OCI-LY7 (cell line): ENCODE data around the gene SLC23A1. TPM values are rescaled to one million over a fixed set of nuclear protein-coding genes. Genes with fewer than 3 reads are reported as not detected.

ENCODE experiments used
- BruUV-seq: library from RNA; stranded (reverse); fragments of 400-500 nt; replicated peaks from 2 replicates; lab custom pipeline; 2021; lab: Mats Ljungman, UMichigan
- CTCF ChIA-PET: fragments of 300-600 bp; sonication (Branson Sonifier 250); formaldehyde crosslinking; loops from one replicate; lab custom pipeline; 2022; ENCODE audit warnings: antibody characterized with exemption; ENCODE audit not compliant: unreplicated experiment; lab: Charles Lee
- POLR2A ChIA-PET: fragments of 300-600 bp; sonication (Branson Sonifier 250); formaldehyde crosslinking; loops from one replicate; lab custom pipeline; 2022; ENCODE audit warnings: antibody characterized with exemption; lab: Charles Lee
- DNase-seq: peaks from one replicate; pipeline ENCODE4 v3.0.0-alpha.2; 2015; ENCODE audit warnings: low spot score
- H2AFZ ChIP-seq: fragments of 200-600 bp; sonication (generic), shearing (Covaris generic); 2 replicates; pipeline ENCODE4 v1.6.1; 2014; ENCODE audit warnings: mild to moderate bottlenecking, antibody characterized with exemption, low read length, moderate library complexity
- H3K27ac ChIP-seq: fragments of 200-600 bp; sonication (generic); 2 replicates; pipeline ENCODE4 v1.5.1; 2014; ENCODE audit warnings: mixed run types, low read depth, mild to moderate bottlenecking, moderate library complexity, low read length, inconsistent platforms; ENCODE audit not compliant: poor library complexity, severe bottlenecking
- H3K36me3 ChIP-seq: fragments of 200-600 bp; sonication (generic); 2 replicates; pipeline ENCODE4 v1.6.1; 2014; ENCODE audit warnings: mild to moderate bottlenecking, antibody characterized with exemption, low read length, moderate library complexity, mixed read lengths; ENCODE audit not compliant: insufficient read depth
- H3K4me1 ChIP-seq: fragments of 200-600 bp; sonication (generic); 2 replicates; pipeline ENCODE4 v1.5.1; 2014; ENCODE audit warnings: mild to moderate bottlenecking, low read length; ENCODE audit not compliant: insufficient read depth, poor library complexity, severe bottlenecking
- H3K4me2 ChIP-seq: fragments of 200-600 bp; sonication (generic); 2 replicates; pipeline ENCODE4 v1.6.1; 2014; ENCODE audit warnings: mild to moderate bottlenecking, low read length
- H3K4me3 ChIP-seq: fragments of 200-600 bp; sonication (generic); 2 replicates; pipeline ENCODE4 v1.5.1; 2014; ENCODE audit warnings: mild to moderate bottlenecking, low read depth, low read length; ENCODE audit not compliant: poor library complexity, severe bottlenecking
- H3K79me2 ChIP-seq: fragments of 200-600 bp; sonication (generic); 2 replicates; pipeline ENCODE4 v1.6.1; 2016; ENCODE audit warnings: low read depth, mild to moderate bottlenecking, low read length, moderate library complexity, mixed read lengths; ENCODE audit not compliant: insufficient read depth
- H3K9me2 ChIP-seq: fragments of 200-600 bp; sonication (generic); 2 replicates; pipeline ENCODE4 v1.6.1; 2016; ENCODE audit warnings: mild to moderate bottlenecking, low read length, mixed read lengths; ENCODE audit not compliant: insufficient read depth
- H3K9me3 ChIP-seq: fragments of 200-600 bp; sonication (generic); 2 replicates; pipeline ENCODE4 v1.6.1; 2014; ENCODE audit warnings: mild to moderate bottlenecking, mixed run types, low read length, mixed read lengths
- H4K20me1 ChIP-seq: fragments of 200-600 bp; sonication (generic); 2 replicates; pipeline ENCODE4 v1.6.1; 2014; ENCODE audit warnings: mild to moderate bottlenecking, antibody characterized with exemption, low read length, moderate library complexity, mixed read lengths; ENCODE audit not compliant: insufficient read depth
- EZH2phosphoT487 ChIP-seq: fragments of 200-600 bp; sonication (generic); IDR thresholded peaks from 2 replicates; pipeline ENCODE4 v1.6.1; 2018; ENCODE audit warnings: low read depth, borderline replicate concordance, mild to moderate bottlenecking, mixed run types, antibody characterized with exemption, low read length, moderate library complexity, mixed read lengths
- intact Hi-C: fragments of 100-400 bp; cut with micrococcal nuclease; formaldehyde crosslinking; loops from one replicate; pipeline ENCODE4 v1.10.0; 2022; ENCODE audit not compliant: unreplicated experiment
- total RNA-seq, 2 experiments: library from RNA; depleted of rRNA in 1 of 2; stranded (reverse); fragments of >200 nt in 1 of 2; shearing (Covaris generic) in 1 of 2; gene quantifications; 2 replicates each; pipeline ENCODE4 v1.2.3, GENCODE V29; 2014 to 2022
- TF ChIP-seq, protein P1 (sequence below): fragments of 200-600 bp; sonication (generic); conservative IDR thresholded peaks from 2 replicates; pipeline ENCODE4 v1.5.1; 2014; ENCODE audit warnings: mild to moderate bottlenecking, antibody characterized with exemption, low read length, moderate library complexity, mixed read lengths

Gene SLC23A1
- total RNA-seq, 2 experiments from 2014 or later, result 20.3 to 63.1 TPM

DNA sequence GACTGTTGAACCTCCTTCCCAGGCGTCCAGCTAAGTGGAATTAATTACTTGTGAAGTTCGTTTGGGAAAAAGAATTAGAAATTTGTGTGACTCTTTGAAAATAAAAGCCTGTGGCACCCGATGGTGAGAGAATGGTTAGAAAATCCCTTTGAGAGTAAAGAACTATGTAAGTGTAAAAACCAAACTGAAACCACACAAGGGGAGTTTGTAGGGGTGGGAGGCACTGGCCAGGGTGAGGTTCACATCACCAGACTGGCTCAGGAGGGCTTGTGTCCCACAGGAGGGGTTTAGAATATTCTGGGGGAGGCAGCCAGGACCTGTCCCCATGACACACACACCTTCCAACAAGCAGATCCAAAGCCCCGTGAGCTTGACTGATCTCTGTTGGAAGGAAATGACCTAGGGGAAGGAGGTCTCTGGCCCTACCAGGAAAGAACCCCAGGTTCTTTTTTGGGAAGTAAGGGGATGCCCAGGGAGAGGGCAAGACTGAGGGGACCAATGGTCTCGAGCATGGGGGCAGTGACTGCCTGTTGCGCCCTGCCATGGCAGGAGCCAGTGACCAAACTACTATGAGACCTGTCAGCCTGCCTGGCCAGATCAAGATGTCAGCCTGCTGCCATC lies 16.5 kb upstream of the SLC23A1 start:
- no peaks in the 10 kb centered on the region for H3K9me3 ChIP-seq
- intact Hi-C loops, result loop anchor here (10.0 kb wide), 1 partner anchor 205 kb away; the partner anchor contains the start of gene SIL1
- H3K9me2 ChIP-seq, result no peaks in the 10 kb centered on the region
- H2AFZ ChIP-seq, result no peak overlapping the region
- TF ChIP-seq EZH2phosphoT487, result no peak
- TF ChIP-seq, protein P1, sequence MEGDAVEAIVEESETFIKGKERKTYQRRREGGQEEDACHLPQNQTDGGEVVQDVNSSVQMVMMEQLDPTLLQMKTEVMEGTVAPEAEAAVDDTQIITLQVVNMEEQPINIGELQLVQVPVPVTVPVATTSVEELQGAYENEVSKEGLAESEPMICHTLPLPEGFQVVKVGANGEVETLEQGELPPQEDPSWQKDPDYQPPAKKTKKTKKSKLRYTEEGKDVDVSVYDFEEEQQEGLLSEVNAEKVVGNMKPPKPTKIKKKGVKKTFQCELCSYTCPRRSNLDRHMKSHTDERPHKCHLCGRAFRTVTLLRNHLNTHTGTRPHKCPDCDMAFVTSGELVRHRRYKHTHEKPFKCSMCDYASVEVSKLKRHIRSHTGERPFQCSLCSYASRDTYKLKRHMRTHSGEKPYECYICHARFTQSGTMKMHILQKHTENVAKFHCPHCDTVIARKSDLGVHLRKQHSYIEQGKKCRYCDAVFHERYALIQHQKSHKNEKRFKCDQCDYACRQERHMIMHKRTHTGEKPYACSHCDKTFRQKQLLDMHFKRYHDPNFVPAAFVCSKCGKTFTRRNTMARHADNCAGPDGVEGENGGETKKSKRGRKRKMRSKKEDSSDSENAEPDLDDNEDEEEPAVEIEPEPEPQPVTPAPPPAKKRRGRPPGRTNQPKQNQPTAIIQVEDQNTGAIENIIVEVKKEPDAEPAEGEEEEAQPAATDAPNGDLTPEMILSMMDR, result no peak
- ChIA-PET POLR2A (no interaction called here), CTCF (no interaction called here)
- peaks cover 41% of the 10 kb centered on the region for H3K4me1 ChIP-seq
- H3K27ac ChIP-seq, result no peak overlapping the region
- H3K4me2 ChIP-seq, result no peak overlapping the region
- no peaks in the 10 kb centered on the region for H3K79me2 ChIP-seq
- H3K4me3 ChIP-seq, result no peak overlapping the region
- DNase-seq, result no peak
- no TSS peak for BruUV-seq
- H3K36me3 ChIP-seq, result peaks cover 27% of the 10 kb centered on the region
- no peaks in the 10 kb centered on the region for H4K20me1 ChIP-seq

DNA sequence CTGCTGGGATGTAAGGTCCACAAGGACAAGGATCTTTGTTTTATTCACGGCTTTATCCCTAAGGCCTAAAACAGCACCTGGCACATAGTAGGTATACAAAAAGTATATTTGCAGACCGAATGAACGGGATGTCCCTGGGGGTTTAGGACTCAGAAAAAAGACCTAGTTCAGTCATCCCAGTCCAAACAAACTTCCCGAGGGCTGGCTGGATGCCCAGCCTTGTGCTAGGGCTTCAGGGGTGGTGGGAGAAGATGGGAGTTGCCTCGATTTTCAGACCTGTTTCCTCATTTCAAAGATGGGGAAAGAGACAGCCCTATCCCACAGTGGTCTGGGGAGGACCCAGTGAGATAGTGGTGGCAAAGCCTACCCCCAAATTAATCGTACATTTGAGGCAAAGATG lies 14.8 kb upstream of the SLC23A1 start:
- Histone ChIP-seq H4K20me1 (no peaks in the 10 kb centered on the region), H3K9me3 (no peaks in the 10 kb centered on the region), H3K9me2 (no peaks in the 10 kb centered on the region), H3K4me1 (peaks cover 42% of the 10 kb centered on the region), H3K36me3 (peaks cover 31% of the 10 kb centered on the region), H3K27ac (no peak overlapping the region), H3K79me2 (peaks cover 11% of the 10 kb centered on the region; the same call in 1 of the 2 replicates), H2AFZ (no peak overlapping the region), H3K4me3 (no peak overlapping the region), H3K4me2 (no peak overlapping the region)
- ChIA-PET CTCF (no interaction called here), POLR2A (interaction anchor here (0.7 kb wide), 1 partner anchor 11 kb away, joined by 9 read pairs; no protein-coding TSS in a partner anchor)
- no peak for TF ChIP-seq EZH2phosphoT487
- TF ChIP-seq, protein P1, result no peak
- intact Hi-C loops, result no loop called here
- DNase-seq, result no peak
- BruUV-seq, result no TSS peak

DNA sequence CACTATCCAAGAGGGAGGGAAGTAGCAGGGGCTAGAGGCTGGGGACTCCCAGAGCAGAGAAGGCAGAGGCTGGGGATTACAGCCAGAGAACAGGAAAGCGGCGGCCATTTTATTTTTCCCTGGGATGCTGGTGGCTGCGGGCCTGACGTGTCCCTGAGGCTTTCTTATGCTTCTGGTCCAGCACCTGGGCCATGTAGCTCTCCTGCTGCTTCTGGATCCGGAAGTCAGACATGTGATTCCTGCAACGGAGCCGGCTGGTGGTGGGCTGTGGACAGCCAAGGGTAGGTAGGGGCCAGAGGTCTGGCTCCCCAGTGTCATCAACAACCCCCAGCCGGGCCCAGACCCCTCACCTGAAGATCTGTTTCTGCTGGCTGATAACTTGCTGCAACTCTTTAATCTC lies 13.6 kb upstream of the SLC23A1 start:
- Histone ChIP-seq H3K79me2 (peaks cover 11% of the 10 kb centered on the region; the same call in 1 of the 2 replicates), H3K4me3 (no peak overlapping the region), H3K36me3 (peaks cover 31% of the 10 kb centered on the region), H3K27ac (no peak overlapping the region), H2AFZ (no peak overlapping the region), H3K9me2 (no peaks in the 10 kb centered on the region), H3K4me2 (no peak overlapping the region; the same call in 1 of the 2 replicates), H3K9me3 (no peaks in the 10 kb centered on the region), H4K20me1 (no peaks in the 10 kb centered on the region), H3K4me1 (peaks cover 40% of the 10 kb centered on the region)
- POLR2A ChIA-PET, result interaction anchor here (1.8 kb wide), 1 partner anchor 10 kb away, joined by 7 read pairs; no protein-coding TSS in a partner anchor
- intact Hi-C loops, result no loop called here
- no peak for TF ChIP-seq EZH2phosphoT487
- TF ChIP-seq, protein P1, result no peak
- no peak for DNase-seq
- CTCF ChIA-PET, result no interaction called here
- BruUV-seq, result no TSS peak
